Measurements from ENCODE around the gene WDR37. TPM values are rescaled to one million over a fixed set of nuclear protein-coding genes. Genes with fewer than 3 reads are reported as not detected.

WDR37 gene
- total and polyA plus RNA-seq, 2 donors (not counting 1 experiment from before 2014, with no cell fraction given) = 17.3 to 33.2 TPM

DNA sequence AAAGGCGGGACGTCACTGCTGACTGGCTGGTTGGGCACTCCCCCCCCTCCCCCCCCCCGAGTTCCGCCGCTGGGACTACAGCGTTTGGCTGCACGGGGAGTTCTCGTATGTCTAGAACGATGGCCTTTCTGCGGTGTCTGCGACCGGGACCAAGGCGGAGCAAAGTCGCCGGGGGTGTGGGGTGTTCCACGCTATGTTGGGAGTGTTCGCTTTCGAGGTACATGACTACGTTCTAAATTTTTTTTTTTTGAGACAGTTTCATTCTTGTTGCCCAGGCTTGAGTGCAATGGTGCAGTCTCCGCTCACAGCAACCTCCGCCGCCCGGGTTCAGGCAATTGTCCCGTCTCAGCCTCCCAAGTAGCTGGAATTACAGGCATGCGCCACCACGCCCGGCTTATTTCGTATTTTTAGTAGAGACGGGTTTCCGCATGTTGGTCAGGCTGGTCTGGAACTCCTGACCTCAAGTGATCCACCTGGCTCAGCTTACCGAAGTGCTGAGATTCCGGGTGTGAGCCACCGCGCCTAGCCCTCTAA, 6.7 kb upstream of the WDR37 start:
- peaks cover 64% of the 10 kb centered on the region for H3K4me1 Mint-ChIP-seq
- Histone ChIP-seq H2AFZ (ENCODE audit: insufficient read depth, low read depth, low read length, poor library complexity, severe bottlenecking) (peak overlapping the region; percentile 51), H3K4me1 (ENCODE audit: control insufficient read depth in 2 of 2, insufficient read depth in 2 of 2, low read length in 2 of 2) (peaks cover 41 to 49% of the 10 kb centered on the region in 2 donors)

DNA sequence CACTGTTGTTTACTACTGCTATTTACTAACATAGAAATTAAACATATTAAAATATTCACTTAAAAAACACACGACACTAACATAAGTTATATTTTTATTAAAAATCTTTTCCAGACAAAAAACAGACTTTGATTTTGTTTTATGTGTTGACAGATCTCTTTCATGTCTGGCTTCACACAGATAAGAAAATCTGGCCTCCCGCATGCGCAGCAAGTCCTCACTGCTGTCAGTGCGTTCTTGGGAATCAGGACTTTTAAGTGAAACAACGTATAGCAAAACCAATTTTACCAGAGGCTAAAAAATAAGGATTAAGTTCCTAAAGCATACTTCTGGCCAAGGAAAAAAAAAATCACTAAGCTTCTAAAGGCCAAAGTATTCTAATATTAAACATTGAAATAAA, 6.0 kb upstream of the WDR37 start:
- Histone ChIP-seq H3K9ac (ENCODE audit: low read length) (peak overlapping the region; percentile 97), H3K4me3 (ENCODE audit: control extremely low read depth in 1 of 5, extremely low read depth in 1 of 5, insufficient read depth in 1 of 5, low read depth in 2 of 5, low read length in 4 of 5) (peak overlapping the region; percentile 79 to 95 (median 89)), H2AFZ (ENCODE audit: insufficient read depth, low read depth, low read length, poor library complexity, severe bottlenecking) (no peak overlapping the region), H4K20me1 (ENCODE audit: control insufficient read depth, insufficient read depth, low read length, poor library complexity, severe bottlenecking) (peaks cover 34% of the 10 kb centered on the region), H3K36me3 (replicated peaks in 1 of 2; ENCODE audit: control extremely low read depth in 1 of 2, control insufficient read depth in 1 of 2, extremely low read depth in 1 of 2, insufficient read depth in 2 of 2, low read length in 1 of 2) (peaks cover 16 to 31% of the 10 kb centered on the region in 2 experiments), H3K27me3 (replicated peaks in 1 of 4; ENCODE audit: control extremely low read depth in 1 of 4, control insufficient read depth in 3 of 4, insufficient read depth in 4 of 4, low read length in 3 of 4) (no peaks in the 10 kb centered on the region), H3K4me1 (ENCODE audit: control insufficient read depth in 2 of 2, insufficient read depth in 2 of 2, low read length in 2 of 2) (peaks cover 41 to 49% of the 10 kb centered on the region in 2 donors), H3K9me3 (ENCODE audit: control extremely low read depth in 1 of 3, control insufficient read depth in 2 of 3, insufficient read depth in 1 of 3, low read length in 2 of 3) (no peaks in the 10 kb centered on the region), H3K27ac (ENCODE audit: low read length in 2 of 2) (peak overlapping the region; percentile 99 to 100), H3K79me2 (ENCODE audit: control insufficient read depth, insufficient read depth, low read length) (peaks cover 74% of the 10 kb centered on the region), H3K4me2 (replicated peaks; ENCODE audit: low read depth, low read length, poor library complexity, severe bottlenecking) (peak overlapping the region; percentile 91)
- intact Hi-C loops (cut with micrococcal nuclease) = no loop called here
- POLR2A ChIA-PET = interaction anchor here (0.6 to 2.3 kb wide), 3 partner anchors 8 to 199 kb away, joined by 6 to 11 read pairs (median 11); partner anchors contain the start of gene GTPBP4
- Mint-ChIP-seq H3K27me3 (no peaks in the 10 kb centered on the region), H3K27ac (peak overlapping the region; percentile 97), H3K4me3 (peak overlapping the region; percentile 92), H3K9me3 (ENCODE audit: insufficient read depth) (peaks cover 2% of the 10 kb centered on the region), H3K4me1 (peaks cover 64% of the 10 kb centered on the region)
- TF ChIP-seq, protein P1, sequence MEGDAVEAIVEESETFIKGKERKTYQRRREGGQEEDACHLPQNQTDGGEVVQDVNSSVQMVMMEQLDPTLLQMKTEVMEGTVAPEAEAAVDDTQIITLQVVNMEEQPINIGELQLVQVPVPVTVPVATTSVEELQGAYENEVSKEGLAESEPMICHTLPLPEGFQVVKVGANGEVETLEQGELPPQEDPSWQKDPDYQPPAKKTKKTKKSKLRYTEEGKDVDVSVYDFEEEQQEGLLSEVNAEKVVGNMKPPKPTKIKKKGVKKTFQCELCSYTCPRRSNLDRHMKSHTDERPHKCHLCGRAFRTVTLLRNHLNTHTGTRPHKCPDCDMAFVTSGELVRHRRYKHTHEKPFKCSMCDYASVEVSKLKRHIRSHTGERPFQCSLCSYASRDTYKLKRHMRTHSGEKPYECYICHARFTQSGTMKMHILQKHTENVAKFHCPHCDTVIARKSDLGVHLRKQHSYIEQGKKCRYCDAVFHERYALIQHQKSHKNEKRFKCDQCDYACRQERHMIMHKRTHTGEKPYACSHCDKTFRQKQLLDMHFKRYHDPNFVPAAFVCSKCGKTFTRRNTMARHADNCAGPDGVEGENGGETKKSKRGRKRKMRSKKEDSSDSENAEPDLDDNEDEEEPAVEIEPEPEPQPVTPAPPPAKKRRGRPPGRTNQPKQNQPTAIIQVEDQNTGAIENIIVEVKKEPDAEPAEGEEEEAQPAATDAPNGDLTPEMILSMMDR (IDR thresholded peaks at IDR 0.05) = no peak
- no peak for TF ChIP-seq EZH2 (IDR thresholded peaks at IDR 0.05; ENCODE audit: borderline replicate concordance, insufficient read depth, low read depth, low read length, poor library complexity, severe bottlenecking)
- WGBS (ENCODE audit: insufficient coverage) = no CpG with 5 or more reads among the region's 5 CpGs
- ATAC-seq (ENCODE audit: low read depth) = no peak
- DNase-seq = no peak
- CTCF ChIA-PET = interaction anchor here (1.3 kb wide), 1 partner anchor 57 kb away, joined by 3 read pairs; no protein-coding TSS in a partner anchor

More for the DNA sequence above, 6.7 kb upstream of the WDR37 start:
- ChIA-PET POLR2A (interaction anchor here (1.2 to 2.3 kb wide), 4 partner anchors 8 to 120 kb away, joined by 4 to 11 read pairs (median 7); partner anchors contain the start of genes GTPBP4 and LARP4B), CTCF (interaction anchor here (1.3 kb wide), 1 partner anchor 57 kb away, joined by 3 read pairs; no protein-coding TSS in a partner anchor)
- peak overlapping the region; percentile 79 to 95 (median 89) for H3K4me3 ChIP-seq (ENCODE audit: control extremely low read depth in 1 of 5, extremely low read depth in 1 of 5, insufficient read depth in 1 of 5, low read depth in 2 of 5, low read length in 4 of 5)
- Mint-ChIP-seq H3K27me3 (no peaks in the 10 kb centered on the region), H3K9me3 (ENCODE audit: insufficient read depth) (peaks cover 2% of the 10 kb centered on the region), H3K27ac (peak overlapping the region; percentile 97), H3K4me3 (peak overlapping the region; percentile 92)
- DNase-seq = no peak
- H3K4me2 ChIP-seq (replicated peaks; ENCODE audit: low read depth, low read length, poor library complexity, severe bottlenecking) = peak overlapping the region; percentile 91
- intact Hi-C loops (cut with micrococcal nuclease) = loop anchor here (1.0 to 10.0 kb wide), 4 partner anchors 61 to 922 kb away; partner anchors contain the start of genes GTPBP4 and LARP4B
- peak overlapping the region; percentile 97 for H3K9ac ChIP-seq (ENCODE audit: low read length)
- no peak for ATAC-seq (ENCODE audit: low read depth)
- WGBS (ENCODE audit: insufficient coverage) = under 1% methylated on average over 27 of the region's 34 CpGs
- no peaks in the 10 kb centered on the region for H3K9me3 ChIP-seq (ENCODE audit: control extremely low read depth in 1 of 3, control insufficient read depth in 2 of 3, insufficient read depth in 1 of 3, low read length in 2 of 3)
- no peak for TF ChIP-seq EZH2 (IDR thresholded peaks at IDR 0.05; ENCODE audit: borderline replicate concordance, insufficient read depth, low read depth, low read length, poor library complexity, severe bottlenecking)
- TF ChIP-seq, protein P1 (IDR thresholded peaks at IDR 0.05) = no peak
- peaks cover 16 to 31% of the 10 kb centered on the region in 2 experiments for H3K36me3 ChIP-seq (replicated peaks in 1 of 2; ENCODE audit: control extremely low read depth in 1 of 2, control insufficient read depth in 1 of 2, extremely low read depth in 1 of 2, insufficient read depth in 2 of 2, low read length in 1 of 2)
- H3K27me3 ChIP-seq (replicated peaks in 1 of 4; ENCODE audit: control extremely low read depth in 1 of 4, control insufficient read depth in 3 of 4, insufficient read depth in 4 of 4, low read length in 3 of 4) = no peaks in the 10 kb centered on the region
- peak overlapping the region; percentile 99 to 100 for H3K27ac ChIP-seq (ENCODE audit: low read length in 2 of 2)
- H3K79me2 ChIP-seq (ENCODE audit: control insufficient read depth, insufficient read depth, low read length) = peaks cover 67% of the 10 kb centered on the region
- H4K20me1 ChIP-seq (ENCODE audit: control insufficient read depth, insufficient read depth, low read length, poor library complexity, severe bottlenecking) = peaks cover 27% of the 10 kb centered on the region

Measured in B cell (primary cell).